Smooth muscle cell (in vitro differentiated cells): ENCODE results near the gene GALK1. TPM values are rescaled to one million over a fixed set of nuclear protein-coding genes. Genes with fewer than 3 reads are reported as not detected.

Source experiments
- DNase-seq: peaks from one replicate; lab custom pipeline; 2025; ENCODE audit not compliant: unreplicated experiment; lab: John Stamatoyannopoulos, UW
- H2AFZ ChIP-seq: fragments of 200-600 bp; sonication (generic); 2 replicates; pipeline ENCODE4 v1.6.0; 2016; ENCODE audit warnings: antibody characterized with exemption, low read depth, mild to moderate bottlenecking
- H3F3A ChIP-seq: fragments of 200-600 bp; sonication (generic); 2 replicates; pipeline ENCODE4 v1.6.0; 2017; ENCODE audit warnings: antibody characterized with exemption, low read depth
- H3K27ac ChIP-seq: fragments of 200-600 bp; sonication (generic); 2 replicates; pipeline ENCODE4 v1.5.1; 2016; ENCODE audit warnings: low read depth, mild to moderate bottlenecking
- H3K27me3 ChIP-seq: fragments of 200-600 bp; sonication (generic); 2 replicates; pipeline ENCODE4 v1.6.1; 2016; ENCODE audit warnings: low read depth, mild to moderate bottlenecking
- H3K36me3 ChIP-seq: fragments of 200-600 bp; sonication (generic); 2 replicates; pipeline ENCODE4 v1.5.1; 2016; ENCODE audit warnings: low read depth
- H3K4me1 ChIP-seq: fragments of 200-600 bp; sonication (generic); 2 replicates; pipeline ENCODE4 v1.5.1; 2016; ENCODE audit warnings: low read depth
- H3K4me2 ChIP-seq: fragments of 200-600 bp; sonication (generic); 2 replicates; pipeline ENCODE4 v1.6.0; 2016; ENCODE audit warnings: mild to moderate bottlenecking
- H3K4me3 ChIP-seq: fragments of 200-600 bp; sonication (generic); 2 replicates; pipeline ENCODE4 v1.5.1; 2016; ENCODE audit warnings: mild to moderate bottlenecking
- H3K79me2 ChIP-seq: fragments of 200-600 bp; sonication (generic); 2 replicates; pipeline ENCODE4 v1.6.0; 2016; ENCODE audit warnings: low read depth, mild to moderate bottlenecking
- H3K9ac ChIP-seq: fragments of 200-600 bp; sonication (generic); 2 replicates; pipeline ENCODE4 v1.6.0; 2016; ENCODE audit warnings: low read depth
- H3K9me3 ChIP-seq: fragments of 200-600 bp; sonication (generic); replicated peaks from 2 replicates; pipeline ENCODE4 v1.5.1; 2016; ENCODE audit warnings: low read depth
- H4K20me1 ChIP-seq: fragments of 200-600 bp; sonication (generic); 2 replicates; pipeline ENCODE4 v1.6.0; 2016; ENCODE audit warnings: low read depth
- WGBS: methylation state at CpG from one replicate; pipeline ENCODE4 v1.1.7; 2016; ENCODE audit warnings: low lambda C conversion rate; 5-methylcytosine and 5-hydroxymethylcytosine counted together
- polyA plus RNA-seq: library from polyadenylated mRNA; unstranded; fragments of >200 nt; fragmentation: Nextera tagmentation; extraction: Ambion mirVana; gene quantifications from 2 replicates; pipeline ENCODE4 v1.2.1, GENCODE V29; 2016
- total RNA-seq: library from RNA; depleted of rRNA; stranded (reverse); fragments of >200 nt; gene quantifications from 2 replicates; pipeline ENCODE4 v1.2.3, GENCODE V29; 2014
- TF ChIP-seq, protein P1 (sequence below): fragments of 200-600 bp; sonication (generic); IDR thresholded peaks from 2 replicates; pipeline ENCODE4 v1.5.1; 2017; ENCODE audit warnings: borderline replicate concordance, mild to moderate bottlenecking, antibody characterized with exemption; ENCODE audit not compliant: insufficient read depth, poor library complexity, severe bottlenecking

Gene GALK1
- total and polyA plus RNA-seq, 2 experiments from 2014 or later: 31.1 to 108 TPM

DNA sequence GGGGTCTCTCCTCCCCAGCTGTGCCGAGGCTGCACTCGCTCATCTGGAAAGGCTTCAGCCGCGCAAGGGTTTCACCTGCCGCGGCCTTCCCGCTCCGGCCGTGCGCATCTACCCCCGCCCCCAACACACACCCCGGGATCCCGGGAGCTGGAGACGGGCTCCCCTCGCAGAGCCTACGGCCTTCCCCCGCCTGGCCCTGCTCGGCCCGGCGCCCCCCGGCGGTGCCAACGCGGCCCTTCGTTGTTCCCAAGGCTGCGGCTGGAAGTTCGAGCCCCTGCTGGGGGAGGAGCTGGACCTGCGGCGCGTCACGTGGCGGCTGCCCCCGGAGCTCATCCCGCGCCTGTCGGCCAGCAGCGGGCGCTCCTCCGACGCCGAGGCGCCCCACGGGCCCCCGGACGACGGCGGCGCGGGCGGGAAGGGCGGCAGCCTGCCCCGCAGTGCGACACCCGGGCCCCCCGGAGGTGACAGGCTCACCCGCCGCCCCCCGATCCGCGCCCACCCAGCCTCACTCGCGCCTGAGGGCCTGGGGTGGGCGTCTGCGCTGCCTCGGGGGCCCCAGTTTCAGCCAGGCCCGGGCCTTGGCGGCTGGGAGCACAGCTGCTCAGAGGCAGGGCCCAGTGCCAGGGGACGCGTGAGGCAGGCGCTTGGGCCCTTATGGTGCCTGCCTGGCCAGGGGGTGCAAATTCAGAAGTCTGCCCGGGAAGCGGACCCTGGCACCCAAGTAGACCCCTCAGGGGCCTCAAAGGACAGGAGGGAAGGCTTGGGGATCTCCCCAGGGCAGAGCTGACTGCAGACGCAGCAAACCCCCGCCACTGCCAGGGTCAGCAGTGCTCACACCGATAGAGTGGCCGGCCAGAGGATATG, 11.2 kb downstream of the GALK1 start:
- H3K36me3 ChIP-seq: no peaks in the 10 kb centered on the region
- H3K4me2 ChIP-seq: peak overlapping the region; percentile 85
- H3K27me3 ChIP-seq: no peaks in the 10 kb centered on the region
- H2AFZ ChIP-seq: peak overlapping the region; percentile 85
- peak; percentile 26 for DNase-seq
- no peak overlapping the region for H3K9ac ChIP-seq
- H3K9me3 ChIP-seq: no peaks in the 10 kb centered on the region
- H3K4me1 ChIP-seq: peaks cover 5% of the 10 kb centered on the region
- peak overlapping the region; percentile 40 for H3K4me3 ChIP-seq
- TF ChIP-seq, protein P1, sequence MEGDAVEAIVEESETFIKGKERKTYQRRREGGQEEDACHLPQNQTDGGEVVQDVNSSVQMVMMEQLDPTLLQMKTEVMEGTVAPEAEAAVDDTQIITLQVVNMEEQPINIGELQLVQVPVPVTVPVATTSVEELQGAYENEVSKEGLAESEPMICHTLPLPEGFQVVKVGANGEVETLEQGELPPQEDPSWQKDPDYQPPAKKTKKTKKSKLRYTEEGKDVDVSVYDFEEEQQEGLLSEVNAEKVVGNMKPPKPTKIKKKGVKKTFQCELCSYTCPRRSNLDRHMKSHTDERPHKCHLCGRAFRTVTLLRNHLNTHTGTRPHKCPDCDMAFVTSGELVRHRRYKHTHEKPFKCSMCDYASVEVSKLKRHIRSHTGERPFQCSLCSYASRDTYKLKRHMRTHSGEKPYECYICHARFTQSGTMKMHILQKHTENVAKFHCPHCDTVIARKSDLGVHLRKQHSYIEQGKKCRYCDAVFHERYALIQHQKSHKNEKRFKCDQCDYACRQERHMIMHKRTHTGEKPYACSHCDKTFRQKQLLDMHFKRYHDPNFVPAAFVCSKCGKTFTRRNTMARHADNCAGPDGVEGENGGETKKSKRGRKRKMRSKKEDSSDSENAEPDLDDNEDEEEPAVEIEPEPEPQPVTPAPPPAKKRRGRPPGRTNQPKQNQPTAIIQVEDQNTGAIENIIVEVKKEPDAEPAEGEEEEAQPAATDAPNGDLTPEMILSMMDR: peak; percentile 44
- H3K27ac ChIP-seq: no peak overlapping the region
- WGBS: 16% methylated on average over 68 of the region's 76 CpGs
- H3K79me2 ChIP-seq: no peaks in the 10 kb centered on the region
- H4K20me1 ChIP-seq: peaks cover 8% of the 10 kb centered on the region
- H3F3A ChIP-seq: no peaks in the 10 kb centered on the region

DNA sequence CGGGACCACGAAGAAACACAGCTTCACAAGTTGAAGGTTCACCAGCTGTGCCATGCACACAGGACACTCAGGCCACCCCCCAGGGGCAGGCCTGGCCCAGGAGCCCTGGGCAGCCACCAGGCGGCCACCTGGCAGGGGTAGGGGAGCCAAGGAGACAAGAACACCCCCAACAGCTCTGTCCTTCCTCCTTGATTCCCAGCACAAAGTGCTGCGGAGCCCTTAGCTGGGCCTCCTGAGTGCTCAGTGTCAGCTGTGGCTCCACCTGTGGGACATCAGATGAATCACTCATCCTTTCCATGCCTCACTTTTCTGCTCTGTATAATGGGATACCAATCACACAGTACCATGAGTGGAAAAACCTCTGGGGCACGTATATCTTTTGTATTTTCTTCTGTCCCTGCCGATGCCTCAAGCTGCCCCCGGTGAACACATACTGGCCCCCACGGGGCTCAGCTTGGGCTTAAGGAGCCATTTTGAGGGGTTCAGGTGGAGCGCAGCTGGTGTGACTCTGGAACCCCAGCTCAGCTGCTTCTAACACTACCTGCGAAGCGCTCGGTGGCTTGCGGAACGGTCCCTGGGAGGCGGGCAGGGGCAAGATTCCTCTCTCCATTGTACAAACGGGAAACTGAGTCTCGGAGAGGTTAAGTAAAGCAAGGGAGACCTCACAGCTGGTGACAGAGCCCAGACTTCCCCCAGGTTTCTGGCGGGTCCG, 12.0 kb downstream of the GALK1 start:
- H3K9ac ChIP-seq: no peak overlapping the region
- no peaks in the 10 kb centered on the region for H3K9me3 ChIP-seq
- H4K20me1 ChIP-seq: peaks cover 8% of the 10 kb centered on the region
- no peak overlapping the region for H2AFZ ChIP-seq
- 88% methylated on average over 19 of the region's 19 CpGs for WGBS
- no peaks in the 10 kb centered on the region for H3K36me3 ChIP-seq
- H3K4me2 ChIP-seq: peak overlapping the region; percentile 85
- H3K4me1 ChIP-seq: peaks cover 5% of the 10 kb centered on the region
- H3K27ac ChIP-seq: no peak overlapping the region
- TF ChIP-seq, protein P1: no peak
- H3K27me3 ChIP-seq: no peaks in the 10 kb centered on the region
- no peak for DNase-seq
- H3F3A ChIP-seq: no peaks in the 10 kb centered on the region
- peak overlapping the region; percentile 40 for H3K4me3 ChIP-seq
- H3K79me2 ChIP-seq: no peaks in the 10 kb centered on the region

DNA sequence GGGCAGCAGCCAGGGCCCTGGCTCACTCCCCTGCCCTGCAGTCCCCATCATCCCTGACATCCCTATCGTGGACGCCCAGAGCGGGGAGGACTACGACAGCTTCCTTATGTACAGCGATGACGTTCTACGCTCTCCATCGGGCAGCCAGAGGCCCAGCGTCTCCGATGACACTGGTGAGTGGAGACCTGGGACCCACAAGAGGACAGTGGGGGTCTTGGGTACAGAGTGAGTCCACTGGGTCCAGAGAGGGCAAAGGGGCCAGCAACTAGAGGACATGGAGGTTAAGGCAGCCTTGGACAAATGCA, 12.6 kb downstream of the GALK1 start:
- Histone ChIP-seq H3K79me2 (no peaks in the 10 kb centered on the region), H3F3A (no peaks in the 10 kb centered on the region), H3K4me3 (no peak overlapping the region), H3K9ac (no peak overlapping the region), H3K4me1 (peaks cover 5% of the 10 kb centered on the region), H3K27ac (no peak overlapping the region), H4K20me1 (peaks cover 6% of the 10 kb centered on the region), H3K4me2 (no peak overlapping the region), H2AFZ (no peak overlapping the region), H3K27me3 (no peaks in the 10 kb centered on the region), H3K9me3 (no peaks in the 10 kb centered on the region), H3K36me3 (no peaks in the 10 kb centered on the region)
- DNase-seq: no peak
- WGBS: 93% methylated on average over 10 of the region's 10 CpGs
- TF ChIP-seq, protein P1: no peak
